ENCODE results near the gene PTPN6.
"Not testable (repeated sequence)": the region's sequence is repeated elsewhere in the genome, so short reads cannot be mapped to it uniquely, and the experiment has no call there.

The PTPN6 gene

DNA sequence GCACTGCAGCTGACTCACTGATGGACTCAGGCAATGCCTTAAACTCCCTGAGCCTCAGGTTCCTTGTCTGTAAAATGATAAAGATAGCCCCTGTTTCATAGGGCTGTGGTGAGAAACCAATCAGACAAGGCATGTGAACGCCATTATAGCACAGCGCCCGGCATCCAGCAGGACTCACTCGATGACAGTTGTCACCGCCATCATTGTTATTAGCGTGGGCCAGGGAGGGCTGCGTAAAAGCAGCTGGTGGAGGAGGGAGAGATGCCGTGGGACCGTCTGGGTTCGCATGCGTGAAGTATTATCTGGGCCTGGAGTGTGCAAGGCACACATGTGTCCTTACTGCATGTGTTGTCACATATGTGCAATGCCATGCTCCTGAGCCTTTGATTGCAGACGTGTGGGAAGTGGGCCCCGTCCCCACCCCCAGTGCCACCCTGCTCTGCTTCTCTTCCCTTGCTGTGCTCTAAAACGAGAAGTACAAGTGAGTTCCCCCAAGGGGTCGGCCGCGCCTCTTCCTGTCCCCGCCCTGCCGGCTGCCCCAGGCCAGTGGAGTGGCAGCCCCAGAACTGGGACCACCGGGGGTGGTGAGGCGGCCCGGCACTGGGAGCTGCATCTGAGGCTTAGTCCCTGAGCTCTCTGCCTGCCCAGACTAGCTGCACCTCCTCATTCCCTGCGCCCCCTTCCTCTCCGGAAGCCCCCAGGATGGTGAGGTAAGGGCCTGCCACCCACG, at the start of gene PTPN6:
Gene PTPN6 (plus strand): TSS at position 546 of the 730 bp plus-strand sequence. CDS start 157 bp downstream, at position 703.
- DNase-seq: peak; percentile 73 to 76

DNA sequence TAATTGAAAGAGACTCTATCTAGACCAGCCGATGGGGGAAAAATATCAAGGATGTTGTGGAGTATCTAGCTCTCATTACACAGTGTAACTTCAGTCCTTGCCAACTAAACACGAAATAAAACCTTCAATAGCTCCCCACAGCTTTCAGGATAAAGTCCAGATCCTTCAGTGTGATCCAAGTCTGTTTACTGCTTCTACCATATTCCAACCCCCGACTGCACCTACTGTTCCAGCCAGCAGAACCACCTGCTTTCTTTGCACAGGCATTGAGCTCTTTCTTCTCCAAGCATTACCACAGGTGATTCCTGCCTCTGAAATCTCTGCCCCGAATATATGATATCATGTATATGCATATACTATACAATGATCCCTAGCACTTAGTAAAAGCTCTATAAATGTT, 48.7 kb upstream of the PTPN6 start:
- DNase-seq: no peak

DNA sequence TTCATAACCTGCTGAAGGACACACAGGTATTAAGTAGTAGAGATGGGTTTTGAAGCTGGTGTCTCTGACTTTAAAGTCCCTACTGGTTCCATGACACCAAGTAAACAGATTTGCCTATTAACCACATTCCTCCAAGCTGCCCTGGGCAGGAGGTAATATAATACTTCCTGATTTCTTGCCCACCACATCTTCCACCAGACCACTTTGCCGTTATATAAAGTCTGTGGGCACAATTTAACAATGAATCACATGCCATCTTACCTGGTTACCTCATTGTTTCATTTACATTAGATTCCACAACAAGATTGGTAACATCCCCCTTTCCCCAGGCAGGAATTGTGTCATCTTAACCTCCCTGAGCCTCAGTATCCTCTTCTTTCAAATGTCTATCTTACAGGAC, 47.4 kb upstream of the PTPN6 start:
- DNase-seq: no peak

DNA sequence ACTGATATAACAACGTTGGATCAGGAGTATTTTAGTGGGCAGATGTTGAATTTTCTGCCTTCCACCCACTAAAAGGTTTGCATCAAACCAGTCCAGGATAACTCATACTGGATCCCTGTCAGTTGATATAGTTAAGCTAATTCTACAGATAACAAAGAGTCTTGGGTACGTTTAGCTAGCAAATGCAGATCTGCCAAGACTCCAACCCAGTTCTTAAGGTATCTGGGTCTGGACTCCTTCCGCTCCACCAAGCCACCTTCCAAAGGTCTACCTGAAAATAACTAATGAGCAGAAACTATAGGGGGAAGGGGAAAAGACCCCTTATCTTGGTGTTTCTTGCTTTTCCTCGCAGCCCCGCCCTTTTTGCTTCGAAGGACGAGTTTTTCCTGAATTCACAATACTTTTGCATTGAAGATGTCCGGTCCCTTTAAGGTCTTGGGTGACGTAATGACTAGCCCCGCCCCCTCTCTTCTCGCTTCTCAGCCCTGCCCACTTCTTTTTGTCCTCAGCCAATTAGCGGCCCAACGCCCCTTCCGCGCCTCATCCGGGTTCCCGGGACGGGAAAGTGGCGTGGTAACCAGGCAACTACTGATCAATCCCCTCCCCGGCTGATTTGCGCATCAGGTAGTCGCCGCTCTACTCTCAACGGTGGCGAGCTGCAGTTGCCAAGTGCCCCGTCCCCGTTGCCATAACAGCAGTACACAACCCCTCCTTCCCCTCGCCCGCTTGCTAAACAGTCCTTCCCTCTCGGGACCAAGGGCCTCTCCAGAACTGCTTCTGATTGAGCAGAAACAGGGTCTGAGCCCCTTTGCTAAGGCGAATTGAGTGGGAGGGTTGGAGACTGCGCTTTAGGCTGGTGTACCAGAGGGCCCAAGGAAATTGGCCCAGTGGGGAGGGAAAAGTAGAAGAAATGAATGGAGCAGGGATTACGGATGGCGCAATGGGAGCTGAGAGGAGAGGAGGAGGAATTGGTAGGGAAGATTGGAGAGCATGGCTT, 46.6 kb upstream of the PTPN6 start, which contains the start of gene LRRC23:
Gene LRRC23 (plus strand): TSS at position 543 of the 997 bp plus-strand sequence. CDS start 812 bp downstream, outside the sequence.
- DNase-seq: peak; percentile 98 to 99

DNA sequence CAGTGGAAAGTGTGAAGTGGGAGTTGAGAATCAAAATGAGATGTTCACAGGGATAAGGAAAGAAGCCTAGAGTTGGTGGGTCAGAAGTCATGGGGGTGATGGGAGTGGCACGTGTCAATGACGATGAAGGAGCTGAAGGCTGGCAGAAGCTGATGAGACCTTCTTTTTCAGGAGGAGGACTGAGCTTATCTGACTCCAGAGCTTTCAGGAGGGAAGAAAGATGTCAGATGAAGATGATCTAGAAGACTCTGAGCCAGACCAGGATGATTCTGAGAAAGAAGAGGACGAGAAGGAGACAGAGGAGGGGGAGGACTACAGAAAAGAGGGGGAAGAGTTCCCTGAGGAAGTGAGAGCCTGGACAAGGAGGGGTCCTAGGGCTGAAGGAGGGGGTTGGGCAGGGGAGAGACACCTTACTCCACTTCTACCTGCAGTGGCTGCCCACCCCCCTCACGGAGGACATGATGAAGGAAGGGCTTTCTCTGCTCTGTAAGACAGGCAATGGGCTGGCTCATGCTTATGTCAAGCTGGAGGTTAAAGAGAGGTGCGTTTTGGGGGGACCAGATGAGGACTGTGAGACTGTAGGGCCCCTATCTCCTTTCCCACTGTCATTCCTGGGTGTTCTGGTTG, 45.6 kb upstream of the PTPN6 start:
- no peak for DNase-seq

DNA sequence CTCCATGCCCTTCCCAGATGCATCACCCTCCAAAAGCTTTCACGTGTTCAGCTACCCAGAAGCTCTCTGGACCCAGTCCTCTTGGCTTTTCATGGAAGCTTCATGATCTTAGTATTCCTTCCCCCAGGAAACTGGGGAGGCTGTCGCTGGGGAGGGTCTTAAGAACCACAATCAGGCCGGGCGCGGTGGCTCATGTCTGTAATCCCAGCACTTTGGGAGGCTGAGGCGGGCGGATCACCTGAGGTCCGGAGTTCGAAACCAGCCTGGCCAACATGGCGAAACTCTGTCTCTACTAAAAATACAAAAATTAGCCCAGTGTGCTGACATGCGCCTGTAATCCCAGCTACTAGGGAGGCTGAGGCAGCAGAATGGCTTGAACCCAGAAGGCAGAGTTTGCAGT, 43.0 kb upstream of the PTPN6 start:
- not testable (repeated sequence) for DNase-seq

DNA sequence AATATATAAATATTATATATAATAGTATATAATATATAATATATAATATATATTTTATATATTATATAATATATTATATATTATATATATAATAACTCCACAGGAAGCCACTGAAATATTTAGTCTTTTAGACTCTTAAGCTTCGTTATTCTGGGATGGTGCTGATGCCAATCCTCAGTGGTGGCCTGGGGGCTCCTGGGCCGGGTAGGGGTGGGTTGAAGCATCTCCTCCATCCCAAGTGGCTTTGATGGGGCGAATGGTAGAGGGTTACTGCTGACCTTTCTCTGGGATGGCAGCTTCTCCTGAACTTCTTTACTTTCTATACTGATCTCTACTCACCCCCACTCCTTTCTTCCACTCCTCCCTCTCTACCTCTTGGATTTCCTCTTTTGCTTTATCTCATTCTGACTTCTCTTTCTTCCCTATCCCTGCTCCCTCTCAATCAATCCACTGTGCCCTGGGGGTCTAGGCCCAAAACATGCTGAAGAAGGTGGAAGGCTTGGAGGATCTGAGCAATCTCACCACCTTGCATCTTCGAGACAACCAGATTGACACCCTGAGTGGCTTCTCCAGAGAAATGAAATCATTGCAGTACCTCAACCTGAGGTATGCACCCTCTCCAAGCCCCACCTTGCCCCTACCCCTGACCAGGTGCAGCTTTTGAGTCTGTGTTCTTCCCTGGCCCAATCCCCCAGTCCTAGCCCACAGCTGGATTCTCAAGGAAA, 41.6 kb upstream of the PTPN6 start:
- no peak for DNase-seq

DNA sequence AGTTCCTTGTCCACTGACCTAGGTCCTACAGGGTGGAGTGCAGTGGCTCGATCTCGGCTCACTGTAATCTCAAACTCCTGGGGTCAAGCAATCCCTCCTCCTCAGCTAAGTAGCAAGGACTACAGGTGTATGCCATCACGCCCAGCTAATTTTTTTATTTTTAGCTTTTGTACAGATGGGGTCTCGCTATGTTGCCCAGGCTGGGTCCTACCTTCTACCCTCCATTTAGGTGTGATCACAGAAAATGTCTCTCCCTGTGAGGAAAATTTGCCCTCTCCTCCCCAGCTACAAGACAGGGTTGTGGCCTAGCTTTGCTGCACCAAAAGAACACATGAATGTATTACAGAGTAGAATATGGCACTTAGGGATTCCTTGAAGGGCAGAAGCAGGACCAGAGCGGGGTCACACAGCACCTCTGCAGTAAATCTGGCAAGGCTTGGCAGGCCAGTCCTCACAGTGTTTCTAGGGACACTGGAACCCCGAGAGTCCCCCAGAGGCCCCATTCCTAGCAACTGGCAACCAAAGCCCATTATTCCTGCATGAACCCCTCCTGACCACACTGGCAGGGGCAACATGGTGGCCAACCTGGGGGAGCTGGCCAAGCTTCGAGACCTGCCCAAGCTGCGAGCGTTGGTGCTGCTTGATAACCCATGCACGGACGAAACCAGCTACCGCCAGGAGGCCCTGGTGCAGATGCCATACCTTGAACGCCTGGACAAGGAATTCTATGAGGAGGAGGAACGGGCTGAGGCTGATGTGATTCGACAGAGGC, 38.8 kb upstream of the PTPN6 start:
- DNase-seq: no peak

DNA sequence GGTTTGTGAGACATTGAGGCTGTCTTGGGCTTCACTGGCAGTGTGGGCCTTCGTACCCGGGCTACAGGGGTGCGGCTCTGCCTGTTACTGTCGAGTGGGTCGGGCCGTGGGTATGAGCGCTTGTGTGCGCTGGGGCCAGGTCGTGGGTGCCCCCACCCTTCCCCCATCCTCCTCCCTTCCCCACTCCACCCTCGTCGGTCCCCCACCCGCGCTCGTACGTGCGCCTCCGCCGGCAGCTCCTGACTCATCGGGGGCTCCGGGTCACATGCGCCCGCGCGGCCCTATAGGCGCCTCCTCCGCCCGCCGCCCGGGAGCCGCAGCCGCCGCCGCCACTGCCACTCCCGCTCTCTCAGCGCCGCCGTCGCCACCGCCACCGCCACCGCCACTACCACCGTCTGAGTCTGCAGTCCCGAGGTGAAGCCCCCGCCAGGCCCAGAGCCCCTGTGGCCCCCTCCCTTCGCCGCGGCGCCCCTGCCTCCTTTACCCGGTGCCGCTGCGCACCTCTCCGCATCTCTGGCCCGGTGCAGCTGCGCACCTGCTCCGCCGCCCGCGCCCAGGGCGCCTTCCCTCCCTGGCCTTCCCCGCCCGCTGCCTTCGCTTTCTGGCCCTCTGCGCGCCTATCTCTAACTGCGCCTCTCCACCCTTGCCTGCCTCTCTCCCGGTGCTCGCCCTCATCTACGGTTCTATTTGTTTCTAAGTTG, 36.8 kb upstream of the PTPN6 start, which contains the start of gene ENO2:
Gene ENO2 (plus strand): TSS at position 335 of the 701 bp plus-strand sequence. CDS start 1,253 bp downstream, outside the sequence.
- peak; percentile 81 to 88 for DNase-seq

DNA sequence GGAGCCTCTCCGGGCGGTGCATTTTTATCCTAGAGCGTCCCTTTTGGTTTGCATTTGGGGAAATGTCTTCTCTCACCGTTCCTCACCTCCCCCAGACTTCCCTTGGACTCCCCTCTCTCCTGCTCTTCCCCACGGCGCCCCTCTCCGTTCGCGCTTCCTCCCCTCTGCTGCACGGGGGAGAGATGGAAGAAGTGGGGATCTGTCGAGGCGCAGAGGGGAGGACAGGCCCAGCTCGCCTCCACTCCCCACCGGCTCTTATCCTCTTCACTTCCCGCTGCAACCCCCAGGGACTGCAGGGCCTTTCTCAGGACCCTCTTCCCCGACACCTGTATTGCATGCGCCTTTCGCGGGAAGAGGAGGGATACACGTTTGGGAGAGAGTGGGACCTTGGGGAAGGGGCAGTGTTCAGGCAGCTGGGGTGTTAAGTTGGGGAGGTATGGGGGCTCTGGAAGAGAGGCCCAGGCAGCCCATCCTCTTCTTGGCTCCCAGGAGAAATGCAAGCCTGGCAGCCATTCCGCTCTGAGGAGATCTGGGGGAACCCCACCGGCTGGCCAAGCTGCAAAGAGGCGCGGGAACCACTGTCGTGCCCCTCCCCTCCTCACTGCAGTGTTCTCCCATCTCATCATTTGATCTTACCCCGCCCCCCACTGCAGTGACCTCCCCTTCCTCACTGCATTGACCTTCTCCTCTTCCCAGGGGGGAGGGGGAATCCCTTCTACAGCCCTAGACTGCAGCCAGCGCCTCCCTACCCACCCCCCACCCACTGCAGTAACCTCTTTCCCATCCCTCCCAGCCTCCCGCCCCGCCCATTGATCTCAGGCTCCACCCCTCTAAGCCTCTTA, 36.0 kb upstream of the PTPN6 start:
- DNase-seq: peak in 1 of 2 experiments; percentile 51

DNA sequence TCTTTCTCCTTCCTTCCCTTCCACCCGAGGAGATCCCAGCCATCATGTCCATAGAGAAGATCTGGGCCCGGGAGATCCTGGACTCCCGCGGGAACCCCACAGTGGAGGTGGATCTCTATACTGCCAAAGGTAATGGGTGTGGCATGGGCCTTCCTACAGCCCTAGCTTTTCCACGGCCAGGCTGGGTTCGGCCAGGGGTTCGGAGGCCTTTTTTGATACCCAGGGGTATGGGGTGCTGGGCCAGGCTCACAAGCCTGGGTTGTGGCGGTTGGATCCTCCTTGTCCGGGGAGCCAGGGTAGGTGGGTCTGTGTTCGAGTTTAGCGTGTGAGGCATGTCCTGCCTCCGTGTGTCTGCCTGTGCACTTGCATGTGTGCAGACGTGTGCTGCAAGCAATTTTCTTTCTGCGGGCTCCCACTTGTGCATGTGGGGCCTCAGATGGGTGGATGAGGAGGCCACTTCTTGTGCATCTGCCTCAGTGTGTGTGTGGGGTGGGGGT, 35.3 kb upstream of the PTPN6 start:
- no peak for DNase-seq

DNA sequence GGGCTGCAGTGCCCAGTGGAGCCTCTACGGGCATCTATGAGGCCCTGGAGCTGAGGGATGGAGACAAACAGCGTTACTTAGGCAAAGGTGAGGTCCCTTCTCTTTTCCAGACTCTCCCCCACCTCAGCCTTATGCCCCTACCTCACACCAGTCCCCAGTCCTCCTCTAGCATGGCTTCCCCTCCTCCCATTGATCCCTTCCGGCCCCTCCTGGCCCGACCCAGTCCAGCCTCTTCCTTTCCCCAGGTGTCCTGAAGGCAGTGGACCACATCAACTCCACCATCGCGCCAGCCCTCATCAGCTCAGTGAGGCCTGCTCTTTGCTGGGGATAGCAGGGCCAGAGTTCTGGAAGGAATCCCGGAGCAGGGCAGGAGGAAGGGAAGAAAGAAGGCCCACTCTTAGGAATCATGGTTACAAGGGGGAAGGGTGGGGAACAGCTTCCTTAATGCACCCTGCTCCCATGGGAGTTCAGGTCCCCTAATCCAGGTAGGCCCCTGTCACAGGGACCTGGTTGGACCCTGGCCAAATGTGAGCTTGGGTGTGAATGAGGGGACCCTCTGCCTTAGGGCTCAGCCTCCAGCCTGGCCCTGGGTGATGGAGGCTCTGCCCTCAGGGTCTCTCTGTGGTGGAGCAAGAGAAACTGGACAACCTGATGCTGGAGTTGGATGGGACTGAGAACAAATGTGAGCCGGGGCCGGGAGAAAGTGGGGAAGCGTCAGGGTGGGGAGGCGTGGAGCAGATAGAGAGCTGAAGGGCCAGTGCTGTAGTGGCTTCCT, 34.5 kb upstream of the PTPN6 start:
- no peak for DNase-seq

DNA sequence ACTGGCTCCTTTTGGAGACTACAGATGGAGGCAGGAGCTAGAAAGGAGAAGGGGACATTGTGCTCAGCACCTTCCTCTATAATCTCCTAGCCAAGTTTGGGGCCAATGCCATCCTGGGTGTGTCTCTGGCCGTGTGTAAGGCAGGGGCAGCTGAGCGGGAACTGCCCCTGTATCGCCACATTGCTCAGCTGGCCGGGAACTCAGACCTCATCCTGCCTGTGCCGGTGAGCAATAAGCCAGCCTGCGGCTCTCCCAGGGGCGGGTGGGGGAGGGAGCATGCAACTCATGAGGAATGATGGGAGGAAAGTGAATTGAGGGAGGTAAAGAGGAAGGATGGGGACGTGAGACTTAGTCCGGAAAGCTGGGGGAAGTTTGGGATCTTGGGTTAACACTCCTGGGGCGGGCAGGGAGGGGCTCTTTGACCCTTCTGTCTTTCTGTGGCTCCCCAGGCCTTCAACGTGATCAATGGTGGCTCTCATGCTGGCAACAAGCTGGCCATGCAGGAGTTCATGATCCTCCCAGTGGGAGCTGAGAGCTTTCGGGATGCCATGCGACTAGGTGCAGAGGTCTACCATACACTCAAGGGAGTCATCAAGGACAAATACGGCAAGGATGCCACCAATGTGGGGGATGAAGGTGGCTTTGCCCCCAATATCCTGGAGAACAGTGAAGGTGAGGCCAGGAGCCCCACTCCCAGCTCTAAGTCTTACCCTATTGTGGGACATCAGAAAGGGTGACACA, 33.5 kb upstream of the PTPN6 start:
- DNase-seq: no peak

DNA sequence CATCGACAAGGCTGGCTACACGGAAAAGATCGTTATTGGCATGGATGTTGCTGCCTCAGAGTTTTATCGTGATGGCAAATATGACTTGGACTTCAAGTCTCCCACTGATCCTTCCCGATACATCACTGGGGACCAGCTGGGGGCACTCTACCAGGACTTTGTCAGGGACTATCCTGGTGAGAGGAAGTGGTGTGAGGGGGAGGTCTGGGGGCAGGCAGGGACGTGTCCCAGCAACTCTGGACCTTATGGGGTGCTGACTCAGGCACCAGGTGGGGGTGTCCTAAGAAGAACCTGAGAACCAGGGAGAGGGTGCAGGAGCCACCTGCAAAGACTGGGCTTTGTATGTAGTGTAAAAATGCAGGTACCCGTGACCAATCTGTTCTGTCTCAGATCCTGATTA, 31.6 kb upstream of the PTPN6 start:
- DNase-seq: no peak

DNA sequence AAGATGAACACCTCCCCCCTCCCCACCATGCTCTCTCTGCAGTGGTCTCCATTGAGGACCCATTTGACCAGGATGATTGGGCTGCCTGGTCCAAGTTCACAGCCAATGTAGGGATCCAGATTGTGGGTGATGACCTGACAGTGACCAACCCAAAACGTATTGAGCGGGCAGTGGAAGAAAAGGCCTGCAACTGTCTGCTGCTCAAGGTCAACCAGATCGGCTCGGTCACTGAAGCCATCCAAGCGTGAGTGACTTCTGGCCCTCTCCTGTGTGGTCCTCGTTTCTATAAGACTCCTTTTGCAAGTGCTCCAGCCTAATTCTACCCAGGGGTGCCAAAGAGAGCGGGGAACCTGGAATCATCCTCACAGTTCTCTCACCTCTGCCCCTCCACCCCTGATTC, 29.6 kb upstream of the PTPN6 start:
- DNase-seq: no peak

DNA sequence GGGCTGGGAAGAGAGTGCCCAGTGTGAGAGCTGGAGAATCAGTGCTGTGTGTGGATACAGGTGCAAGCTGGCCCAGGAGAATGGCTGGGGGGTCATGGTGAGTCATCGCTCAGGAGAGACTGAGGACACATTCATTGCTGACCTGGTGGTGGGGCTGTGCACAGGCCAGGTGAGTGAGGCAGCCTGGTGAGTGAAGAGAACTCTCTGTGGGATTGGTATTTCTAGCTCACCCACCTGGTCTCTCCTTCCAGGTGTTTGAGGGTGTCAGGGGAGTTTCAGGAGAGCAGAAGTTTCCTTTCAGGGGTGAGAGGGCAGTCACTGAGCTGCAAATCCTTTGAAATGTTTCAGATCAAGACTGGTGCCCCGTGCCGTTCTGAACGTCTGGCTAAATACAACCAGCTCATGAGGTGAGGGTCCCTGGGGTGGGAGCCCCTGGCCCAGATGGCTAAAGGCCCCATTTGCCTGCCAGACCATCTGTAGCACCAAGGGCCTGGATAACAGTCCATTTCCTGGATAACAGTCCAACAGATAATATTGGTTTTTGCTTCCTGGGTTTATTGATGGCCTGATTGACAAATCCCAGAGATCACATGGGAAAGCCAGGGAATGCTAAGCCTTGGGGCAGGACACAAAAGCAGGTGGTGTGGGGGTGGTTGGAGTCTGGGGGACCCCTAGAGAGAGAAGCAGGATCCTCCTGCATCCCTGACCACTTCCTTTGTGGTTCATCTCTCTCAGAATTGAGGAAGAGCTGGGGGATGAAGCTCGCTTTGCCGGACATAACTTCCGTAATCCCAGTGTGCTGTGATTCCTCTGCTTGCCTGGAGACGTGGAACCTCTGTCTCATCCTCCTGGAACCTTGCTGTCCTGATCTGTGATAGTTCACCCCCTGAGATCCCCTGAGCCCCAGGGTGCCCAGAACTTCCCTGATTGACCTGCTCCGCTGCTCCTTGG, 28.9 kb upstream of the PTPN6 start:
- no peak for DNase-seq
